ENCODE data around the gene PLA2G4B.

DNA sequence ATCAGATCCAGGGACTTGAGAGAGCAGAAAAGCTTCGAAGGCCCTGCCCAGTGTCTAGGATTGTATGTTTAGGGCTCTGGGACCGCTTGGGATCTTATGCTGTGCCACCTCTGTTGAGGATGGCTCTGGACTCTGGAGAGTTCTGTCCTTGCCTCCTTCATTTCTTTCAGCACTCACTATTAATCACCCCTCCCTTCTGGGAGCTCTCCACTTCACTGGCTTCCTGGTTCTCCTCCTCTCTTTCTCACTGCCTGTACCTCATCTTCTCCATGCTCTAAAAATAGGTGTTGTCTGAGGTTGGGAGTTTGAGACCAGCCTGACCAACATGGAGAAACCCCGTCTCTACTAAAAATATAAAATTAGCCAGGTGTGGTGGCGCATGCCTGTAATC is 47.1 kb upstream of the PLA2G4B start:
- TF ChIP-seq POLR2AphosphoS5 (IDR thresholded peaks at IDR 0.05; ENCODE audit: low read depth, low read length): no peak
- TF ChIP-seq, protein P1, sequence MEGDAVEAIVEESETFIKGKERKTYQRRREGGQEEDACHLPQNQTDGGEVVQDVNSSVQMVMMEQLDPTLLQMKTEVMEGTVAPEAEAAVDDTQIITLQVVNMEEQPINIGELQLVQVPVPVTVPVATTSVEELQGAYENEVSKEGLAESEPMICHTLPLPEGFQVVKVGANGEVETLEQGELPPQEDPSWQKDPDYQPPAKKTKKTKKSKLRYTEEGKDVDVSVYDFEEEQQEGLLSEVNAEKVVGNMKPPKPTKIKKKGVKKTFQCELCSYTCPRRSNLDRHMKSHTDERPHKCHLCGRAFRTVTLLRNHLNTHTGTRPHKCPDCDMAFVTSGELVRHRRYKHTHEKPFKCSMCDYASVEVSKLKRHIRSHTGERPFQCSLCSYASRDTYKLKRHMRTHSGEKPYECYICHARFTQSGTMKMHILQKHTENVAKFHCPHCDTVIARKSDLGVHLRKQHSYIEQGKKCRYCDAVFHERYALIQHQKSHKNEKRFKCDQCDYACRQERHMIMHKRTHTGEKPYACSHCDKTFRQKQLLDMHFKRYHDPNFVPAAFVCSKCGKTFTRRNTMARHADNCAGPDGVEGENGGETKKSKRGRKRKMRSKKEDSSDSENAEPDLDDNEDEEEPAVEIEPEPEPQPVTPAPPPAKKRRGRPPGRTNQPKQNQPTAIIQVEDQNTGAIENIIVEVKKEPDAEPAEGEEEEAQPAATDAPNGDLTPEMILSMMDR (IDR thresholded peaks at IDR 0.05; ENCODE audit: control extremely low read depth in 1 of 3, insufficient read depth in 1 of 3, low read depth in 1 of 3, low read length in 3 of 3): no peak
